Upper lobe of left lung (tissue), 4 donors: ENCODE measurements around the gene AK9.

Source experiments
- CTCF ChIP-seq, 6 experiments: fragments of 450-650 bp in 4 of 6; fragments of 200-600 bp in 2 of 6; sonication (generic) in 2 of 6; IDR thresholded peaks; one replicate each; pipeline ENCODE4 v1.5.1; 2016 to 2019; ENCODE audit warnings: antibody characterized with exemption in 6 of 6
- EP300 ChIP-seq, 4 donors: sonication (generic); formaldehyde crosslinking; IDR thresholded peaks; one replicate each; pipeline ENCODE4 v1.5.1; 2017; ENCODE audit warnings: antibody characterized with exemption in 4 of 4, control low read depth in 2 of 4
- POLR2A ChIP-seq, 4 donors: fragments of 450-650 bp; IDR thresholded peaks; one replicate each; pipeline ENCODE4 v1.5.1; 2016 to 2017; ENCODE audit warnings: antibody characterized with exemption in 4 of 4, mild to moderate bottlenecking in 2 of 4

DNA sequence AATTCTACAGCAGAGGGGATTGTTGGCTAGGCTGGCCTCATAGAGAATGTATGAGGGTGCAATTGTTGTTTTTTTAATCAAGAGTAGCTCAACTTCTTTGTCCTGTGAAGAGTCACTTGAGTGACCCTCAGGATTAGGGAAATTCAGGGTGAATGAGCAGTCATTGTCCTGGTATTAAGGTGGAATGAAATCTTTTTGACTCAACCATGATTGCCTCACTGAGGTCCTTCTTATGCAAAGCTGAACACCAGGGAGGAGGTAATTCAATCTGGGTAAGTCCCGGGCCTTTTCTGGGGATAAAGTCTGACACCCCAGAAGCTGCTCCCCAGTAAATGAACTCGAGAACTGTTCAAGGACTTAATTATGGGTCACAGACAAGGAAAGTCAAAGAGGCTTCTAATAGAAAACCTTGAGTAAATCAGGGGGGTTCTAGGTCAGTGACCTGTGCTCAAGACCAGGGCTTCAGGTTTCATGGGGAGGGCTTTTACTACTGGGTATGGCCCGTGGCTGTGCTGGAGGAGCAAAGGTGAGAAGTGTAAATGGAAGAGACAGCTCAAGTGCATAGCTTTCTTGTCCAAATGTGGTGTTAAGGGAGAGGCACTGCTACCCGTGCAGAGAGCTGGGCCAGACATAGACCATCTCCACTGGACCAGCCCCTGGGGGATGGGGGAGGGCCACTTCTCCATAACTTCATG lies 182.7 kb downstream of the AK9 start:
- TF ChIP-seq CTCF (IDR thresholded peaks at IDR 0.05): no peak
- TF ChIP-seq POLR2A (IDR thresholded peaks at IDR 0.05): no peak
- TF ChIP-seq EP300 (IDR thresholded peaks at IDR 0.05): no peak
